NCI-H1048 (cell line): ENCODE measurements around the gene TPSD1.
"Not testable (repeated sequence)": the region's sequence is repeated elsewhere in the genome, so short reads cannot be mapped to it uniquely, and the experiment has no call there.

Experiments
- DNase-seq: peaks from one replicate; lab custom pipeline; 2025; lab: John Stamatoyannopoulos, UW

The TPSD1 gene

GRCh38 chr16:1262846-1263221 lies 7.0 kb downstream of the TPSD1 start:
- no peak for DNase-seq

DNA sequence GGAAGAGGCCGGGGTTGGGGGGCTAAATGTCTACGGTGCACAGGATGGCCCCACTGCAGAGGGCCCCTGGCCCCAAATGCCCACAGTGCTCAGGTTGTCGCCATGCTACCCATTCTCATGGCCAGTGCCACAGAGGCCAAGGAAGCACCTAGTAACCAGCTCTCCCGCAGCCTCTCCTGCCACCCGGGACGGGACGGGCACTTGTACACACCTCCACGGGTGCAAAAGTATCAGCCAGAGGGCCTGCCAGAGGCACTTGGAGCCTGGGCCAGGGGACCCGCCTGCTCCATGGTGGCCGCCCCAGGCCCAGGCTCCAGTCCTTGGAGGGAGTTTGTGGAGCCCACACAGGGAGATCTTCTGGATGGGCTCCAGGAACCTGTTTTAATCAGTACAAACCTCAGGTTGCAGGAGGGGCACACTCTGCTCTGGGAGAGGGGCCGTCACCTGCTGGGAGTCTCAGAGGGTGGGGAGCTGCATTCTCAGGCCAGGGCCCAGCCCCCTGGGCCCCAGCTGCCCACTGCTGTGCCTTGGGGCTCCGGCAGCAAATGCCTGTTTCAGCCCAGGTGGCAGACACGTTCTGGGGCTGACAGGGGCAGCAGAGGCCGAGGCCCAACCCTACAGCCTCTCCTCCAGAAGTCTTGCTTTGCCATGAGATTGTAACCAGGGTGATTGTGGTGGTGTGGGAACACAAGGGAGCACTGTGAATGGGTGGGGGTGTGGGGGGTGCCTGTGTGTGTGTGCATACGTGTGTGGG lies 7.9 kb downstream of the TPSD1 start:
- DNase-seq = no peak

- no peak for DNase-seq
Measured at GRCh38 chr16:1264345-1265089, 8.6 kb downstream of the TPSD1 start.

DNA sequence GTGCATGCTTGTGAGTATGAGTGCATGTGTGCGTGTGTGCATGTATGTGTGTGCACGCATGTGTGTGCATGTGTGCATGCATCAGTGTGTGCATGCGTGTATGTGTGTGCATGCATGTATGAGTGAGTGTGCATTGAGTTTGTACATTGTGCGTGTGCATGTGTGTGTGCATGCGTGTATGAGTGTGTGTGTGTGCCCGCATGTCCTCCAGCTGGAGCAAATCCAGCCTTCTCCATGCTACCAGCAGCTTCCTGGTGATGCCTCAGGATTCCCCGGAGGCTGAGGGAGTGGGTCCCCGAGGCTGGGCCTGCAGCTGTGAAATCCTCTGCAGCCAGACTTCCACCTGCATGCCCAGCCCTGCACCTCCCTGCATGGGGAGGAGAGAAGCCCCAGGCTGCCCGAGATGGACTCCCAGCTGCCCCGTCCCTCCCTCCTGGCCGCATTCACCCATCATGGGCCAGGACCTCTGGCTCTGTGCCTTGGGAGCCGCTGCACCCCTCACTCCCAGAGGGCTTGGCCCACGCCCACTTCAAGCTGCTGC lies 9.3 kb downstream of the TPSD1 start:
- no peak for DNase-seq

- no peak for DNase-seq
Measured at GRCh38 chr16:1265826-1266225, 10.0 kb downstream of the TPSD1 start.

DNA sequence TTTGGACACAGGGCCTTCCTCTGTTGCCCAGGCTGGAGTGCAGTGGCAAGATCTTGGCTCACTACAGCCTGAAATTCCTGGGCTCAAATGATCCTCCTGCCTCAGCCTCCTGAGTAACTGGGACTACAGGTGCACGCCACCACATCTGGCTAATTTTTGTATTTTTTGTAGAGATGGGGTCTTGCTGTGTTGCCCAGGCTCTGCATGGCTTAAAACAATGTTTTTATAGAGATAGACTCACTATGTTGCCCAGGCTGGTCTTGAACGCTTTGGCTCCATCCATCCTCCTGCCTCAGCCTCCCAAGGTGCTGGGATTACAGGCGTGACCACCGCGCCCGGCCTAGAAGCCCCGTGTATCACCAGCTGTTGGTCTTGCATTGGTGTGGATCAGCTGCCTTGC lies 13.5 kb downstream of the TPSD1 start:
- not testable (repeated sequence) for DNase-seq

DNA sequence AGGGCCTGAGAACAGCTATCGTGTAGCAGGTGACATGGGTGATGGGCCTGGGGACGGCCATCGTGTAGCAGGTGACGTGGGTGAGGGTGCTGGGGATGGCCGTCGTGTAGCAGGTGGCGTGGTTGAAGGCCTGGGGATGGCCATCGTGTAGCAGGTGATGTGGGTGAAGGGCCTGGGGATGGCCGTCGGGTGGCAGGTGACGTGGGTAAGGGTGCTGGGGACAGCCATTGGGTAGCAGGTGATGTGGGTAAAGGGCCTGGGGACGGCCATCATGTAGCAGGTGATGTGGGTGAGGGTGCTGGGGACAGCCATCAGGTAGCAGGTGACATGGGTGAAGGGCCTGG lies 15.5 kb downstream of the TPSD1 start:
- DNase-seq = no peak

DNA sequence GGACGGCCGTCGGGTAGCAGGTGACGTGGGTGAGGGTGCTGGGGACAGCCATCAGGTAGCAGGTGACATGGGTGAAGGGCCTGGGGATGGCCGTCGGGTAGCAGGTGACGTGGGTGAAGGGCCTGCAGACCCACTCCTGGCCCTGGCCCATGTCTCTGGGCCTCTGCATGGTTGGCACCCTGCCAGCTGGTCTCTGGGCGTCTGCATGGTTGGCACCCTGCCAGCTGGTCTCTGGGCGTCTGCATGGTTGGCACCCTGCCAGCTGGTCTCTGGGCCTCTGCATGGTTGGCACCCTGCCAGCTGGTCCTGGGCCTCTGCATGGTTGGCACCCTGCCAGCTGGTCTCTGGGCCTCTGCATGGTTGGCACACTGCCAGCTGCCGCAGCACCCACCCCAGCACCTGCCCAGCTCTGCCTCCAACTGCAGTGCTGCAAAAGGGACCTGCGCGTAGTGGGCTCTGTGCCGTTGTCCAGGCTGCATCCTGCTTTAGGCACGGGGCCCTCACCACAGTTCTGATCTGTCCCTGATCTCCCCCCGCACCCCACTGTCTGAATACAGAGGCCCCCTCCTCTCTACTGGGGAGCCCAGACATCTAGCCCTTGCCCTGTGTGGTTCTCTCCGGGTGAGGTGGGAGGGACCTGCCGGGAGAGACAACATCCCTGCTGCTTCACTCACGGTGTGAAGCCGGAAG lies 16.0 kb downstream of the TPSD1 start:
- DNase-seq = not testable (repeated sequence)

GRCh38 chr16:1272453-1273198 lies 16.8 kb downstream of the TPSD1 start:
- DNase-seq = no peak

DNA sequence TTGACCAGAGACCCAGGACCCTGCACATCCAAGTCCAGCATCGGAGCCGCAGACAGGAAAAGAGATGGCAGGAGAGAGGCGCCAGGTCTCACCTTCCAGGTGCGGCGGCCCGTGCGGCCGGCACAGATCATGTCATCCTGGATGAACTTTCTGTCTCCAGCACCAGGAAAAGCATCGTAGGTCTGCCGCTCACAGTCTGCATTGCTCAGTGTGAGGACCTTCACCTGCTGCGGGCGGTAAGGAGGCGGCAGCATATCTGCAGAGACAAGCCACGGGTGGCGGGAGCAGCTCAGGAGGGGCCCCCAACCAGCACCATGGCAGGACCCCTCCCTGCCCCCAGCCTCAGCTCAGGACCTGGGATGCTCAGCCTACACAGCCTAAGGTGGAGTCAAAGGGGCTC lies 17.9 kb downstream of the TPSD1 start:
- DNase-seq = no peak

DNA sequence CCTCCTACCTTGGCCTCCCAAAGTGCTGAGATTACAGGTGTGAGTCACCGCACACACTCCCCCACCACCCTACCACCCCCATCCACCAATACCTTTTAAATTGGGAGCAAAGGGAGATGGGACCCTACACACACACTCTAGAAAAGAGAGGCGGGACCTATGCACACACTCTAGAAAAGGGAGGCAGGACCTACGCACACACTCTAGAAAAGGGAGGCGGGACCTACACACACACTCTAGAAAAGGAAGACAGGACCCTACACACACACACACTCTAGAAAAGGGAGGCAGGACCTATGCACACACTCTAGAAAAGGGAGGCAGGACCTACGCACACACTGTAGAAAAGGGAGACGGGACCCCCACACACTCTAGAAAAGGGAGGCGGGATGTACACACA lies 18.9 kb downstream of the TPSD1 start:
- no peak for DNase-seq

DNA sequence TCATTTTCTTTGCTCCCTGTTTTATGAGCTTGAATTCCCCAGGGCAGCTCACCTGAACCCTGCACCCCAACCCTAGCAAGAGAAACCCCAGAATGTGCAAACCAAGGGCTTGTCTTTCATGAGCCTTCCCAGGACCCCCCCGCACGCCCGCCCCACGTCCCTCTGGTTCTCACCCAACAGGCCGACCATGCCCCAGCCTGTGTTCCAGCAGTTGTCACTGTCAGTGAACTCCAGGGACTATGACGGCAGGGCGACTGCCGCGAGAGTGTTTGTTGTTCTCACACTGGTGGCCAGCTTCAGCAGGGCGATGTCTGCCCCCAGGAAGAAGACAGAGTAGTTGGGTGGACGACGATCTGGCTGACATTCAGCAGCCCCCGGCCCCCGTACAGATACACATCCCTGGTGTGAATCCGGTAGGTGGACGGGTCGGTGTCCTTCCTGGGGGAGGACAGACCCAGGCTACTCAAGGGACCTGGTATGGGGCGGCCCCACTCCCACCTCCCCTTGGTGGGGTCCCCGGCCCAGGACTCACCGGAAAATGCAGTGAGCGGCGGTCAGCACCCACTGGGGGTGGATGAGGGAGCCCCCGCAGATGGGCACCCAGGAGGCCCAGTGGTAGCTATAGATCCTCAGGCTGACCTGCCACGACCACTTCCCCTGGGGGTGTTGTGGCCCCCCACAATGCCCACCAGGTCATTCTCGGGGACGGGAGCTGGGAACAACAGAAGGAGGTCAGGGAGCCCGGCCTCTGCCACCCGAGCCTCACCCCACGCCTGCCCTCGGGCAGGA lies 20.1 kb downstream of the TPSD1 start:
- no peak for DNase-seq

- no peak for DNase-seq
Measured at GRCh38 chr16:1276580-1276878, 20.7 kb downstream of the TPSD1 start.

- DNase-seq = no peak
Measured at GRCh38 chr16:1277151-1277598, 21.3 kb downstream of the TPSD1 start.

- DNase-seq = no peak
Measured at GRCh38 chr16:1277617-1278282, 21.9 kb downstream of the TPSD1 start.

DNA sequence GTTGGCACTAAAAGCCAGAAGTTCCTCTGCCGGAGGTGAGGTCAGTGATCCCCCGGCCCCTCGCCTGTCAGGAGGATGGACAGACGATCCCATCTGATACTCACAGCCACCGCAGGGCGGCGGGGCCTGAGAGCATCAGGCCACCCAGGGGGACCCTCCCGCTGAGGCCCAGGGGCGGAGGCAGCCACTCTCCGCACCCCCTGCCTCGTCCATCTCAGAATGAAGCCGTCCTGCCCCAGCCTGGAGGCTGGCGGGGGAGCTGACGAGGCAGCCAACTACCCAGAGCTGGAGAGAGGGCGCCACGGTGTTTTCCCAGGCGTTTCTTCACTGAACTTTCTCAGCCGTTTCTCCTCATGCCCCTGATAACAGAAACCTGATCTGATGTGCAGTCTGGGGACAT lies 22.6 kb downstream of the TPSD1 start:
- no peak for DNase-seq

GRCh38 chr16:1279081-1279944 lies 23.4 kb downstream of the TPSD1 start:
- DNase-seq = no peak

DNA sequence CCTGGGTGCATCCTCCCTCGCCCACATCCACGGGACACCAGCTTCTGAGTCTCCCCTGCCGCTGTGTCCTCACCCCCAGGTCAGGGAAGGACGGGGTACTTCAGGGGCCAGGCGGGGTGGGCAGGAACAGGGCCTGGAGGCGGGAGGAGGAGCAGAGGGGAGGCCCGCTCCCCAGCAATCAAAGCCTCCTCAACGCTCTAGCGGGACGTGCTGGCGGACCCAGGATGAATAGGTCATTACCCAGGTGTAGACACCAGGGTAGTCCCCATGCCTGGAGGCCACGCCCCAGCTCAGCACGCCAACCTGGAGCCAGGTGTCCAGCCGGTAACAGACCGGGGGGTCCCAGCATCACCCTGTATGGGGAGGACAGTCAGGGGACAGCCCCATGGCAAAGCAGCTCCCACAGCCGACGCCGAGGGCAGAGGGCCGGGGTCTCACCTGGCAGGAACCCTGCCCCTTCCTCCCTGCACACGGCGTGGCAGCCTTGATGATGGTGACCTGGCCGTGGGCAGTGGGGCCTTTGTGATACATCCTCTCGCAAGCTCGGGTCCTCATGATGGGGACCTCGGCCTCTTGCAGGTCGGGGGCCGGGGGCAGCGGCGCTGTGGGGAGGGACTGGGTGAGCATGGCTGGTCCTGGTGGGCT lies 24.2 kb downstream of the TPSD1 start:
- no peak for DNase-seq

DNA sequence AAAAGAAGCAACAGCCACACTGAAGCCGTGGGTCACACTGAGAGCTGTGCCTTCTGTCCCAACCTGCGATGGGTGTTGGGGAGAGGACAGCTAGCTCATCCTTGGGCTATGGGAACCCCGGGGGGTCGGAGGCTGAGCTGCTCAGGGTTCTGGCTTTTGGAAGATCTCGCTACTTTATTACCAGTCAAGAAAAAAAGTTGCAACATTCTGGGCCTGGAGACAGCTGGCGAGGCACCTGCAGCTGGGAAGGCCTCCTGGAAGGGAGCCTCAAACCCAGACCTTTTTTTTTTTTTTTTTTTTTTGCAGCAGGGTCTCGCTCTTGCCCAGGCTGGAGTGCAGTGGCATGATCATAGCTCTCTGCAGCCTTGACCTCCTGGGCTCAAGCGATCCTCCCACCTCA lies 24.9 kb downstream of the TPSD1 start:
- DNase-seq = no peak
